KG1 (cell line): ENCODE results near the gene ELANE.
"Not testable (repeated sequence)": the region's sequence is repeated elsewhere in the genome, so short reads cannot be mapped to it uniquely, and the experiment has no call there.

ENCODE experiments used
- DNase-seq: peaks from one replicate; lab custom pipeline; 2025; lab: John Stamatoyannopoulos, UW

ELANE gene

DNA sequence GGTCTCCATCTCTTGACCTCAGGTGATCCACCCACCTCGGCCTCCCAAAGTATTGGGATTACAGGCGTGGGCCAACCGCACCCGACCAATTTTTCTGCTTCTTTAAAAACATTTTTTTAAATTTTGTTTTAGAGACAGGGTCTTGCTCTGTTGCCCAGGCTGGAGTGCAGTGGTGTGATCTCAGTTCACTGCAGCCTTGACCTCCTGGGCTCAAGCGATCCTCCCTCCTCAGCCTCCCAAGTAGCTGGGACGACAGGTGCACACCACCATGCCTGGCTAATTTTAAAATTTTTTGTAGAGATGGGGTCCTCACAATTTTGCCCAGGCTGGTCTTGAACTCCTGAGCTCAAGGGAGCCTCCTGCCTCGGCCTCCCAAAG, 9.3 kb upstream of the ELANE start:
- not testable (repeated sequence) for DNase-seq

DNA sequence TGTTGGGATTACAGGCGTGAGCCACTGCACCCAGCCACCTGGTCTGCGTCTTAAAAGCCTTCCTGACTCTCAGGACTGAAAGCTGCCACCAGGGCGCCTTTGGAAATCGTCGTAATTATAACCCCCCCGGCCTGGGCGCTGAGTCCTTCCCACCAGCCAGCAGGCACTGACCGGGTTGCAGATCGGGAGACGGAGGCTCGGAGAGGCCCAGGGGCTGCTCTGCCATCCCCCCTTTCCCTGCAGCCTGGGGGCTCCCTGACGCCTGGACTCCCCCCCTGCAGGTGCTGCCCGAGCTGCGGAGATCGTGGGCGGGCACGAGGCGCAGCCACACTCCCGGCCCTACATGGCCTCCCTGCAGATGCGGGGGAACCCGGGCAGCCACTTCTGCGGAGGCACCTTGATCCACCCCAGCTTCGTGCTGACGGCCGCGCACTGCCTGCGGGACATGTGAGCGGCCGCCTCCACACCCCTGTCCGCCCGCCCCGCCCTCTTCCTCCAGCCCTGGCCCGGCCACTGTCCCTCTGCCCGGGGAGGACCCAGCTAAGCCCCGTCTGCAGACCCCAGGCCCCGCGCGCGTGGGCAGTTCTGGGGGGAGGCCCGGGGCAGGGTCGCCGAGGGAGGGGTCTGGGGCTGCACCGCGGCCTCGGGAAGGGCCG, 8.8 kb upstream of the ELANE start:
- no peak for DNase-seq

DNA sequence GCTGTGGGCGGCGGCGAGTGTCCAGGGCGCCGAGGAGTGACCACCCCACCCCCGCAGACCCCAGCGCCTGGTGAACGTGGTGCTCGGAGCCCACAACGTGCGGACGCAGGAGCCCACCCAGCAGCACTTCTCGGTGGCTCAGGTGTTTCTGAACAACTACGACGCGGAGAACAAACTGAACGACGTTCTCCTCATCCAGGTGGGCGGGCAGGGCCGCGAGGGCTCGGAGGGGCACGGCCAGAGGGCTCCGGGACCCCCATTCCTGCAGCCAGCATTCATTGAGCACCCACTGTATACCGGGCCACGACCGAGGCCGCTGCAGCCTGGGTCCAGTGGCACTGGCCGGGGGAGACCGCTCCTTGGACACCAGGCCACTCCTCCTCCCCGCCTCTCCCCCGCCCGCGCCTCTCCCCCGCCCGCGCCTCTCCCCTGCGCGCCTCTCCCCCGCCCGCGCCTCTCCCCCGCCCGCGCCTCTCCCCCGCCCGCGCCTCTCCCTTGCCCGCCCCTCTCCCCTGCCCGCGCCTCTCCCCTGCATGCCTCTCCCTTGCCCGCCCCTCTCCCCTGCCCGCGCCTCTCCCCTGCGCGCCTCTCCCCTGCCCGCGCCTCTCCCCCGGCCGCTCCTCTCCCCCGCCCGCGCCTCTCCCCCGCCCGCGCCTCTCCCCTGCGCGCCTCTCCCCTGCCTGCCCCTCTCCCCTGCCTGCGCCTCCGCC, 8.1 kb upstream of the ELANE start:
- DNase-seq, result no peak

DNA sequence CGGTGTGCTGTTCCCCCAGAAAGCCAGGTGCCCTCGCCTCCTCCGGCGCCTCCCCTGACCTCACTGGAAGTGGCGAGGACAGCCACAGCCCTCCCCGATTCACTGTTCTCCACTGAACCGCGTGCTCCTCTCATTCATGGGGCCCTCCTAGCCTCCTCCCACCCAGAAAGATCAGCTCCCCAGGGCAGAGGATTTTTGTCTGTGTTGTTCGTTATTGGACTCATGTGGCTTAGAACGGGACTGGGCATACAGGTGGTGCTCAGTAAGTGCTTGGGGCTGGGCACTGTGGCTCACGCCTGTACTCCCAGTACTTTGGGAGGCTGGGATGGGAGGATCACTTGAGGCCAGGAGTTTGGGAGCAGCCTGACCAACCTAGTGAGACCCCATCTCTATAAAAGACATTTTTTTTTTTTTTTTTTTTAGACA, 7.5 kb upstream of the ELANE start:
- DNase-seq, result no peak

DNA sequence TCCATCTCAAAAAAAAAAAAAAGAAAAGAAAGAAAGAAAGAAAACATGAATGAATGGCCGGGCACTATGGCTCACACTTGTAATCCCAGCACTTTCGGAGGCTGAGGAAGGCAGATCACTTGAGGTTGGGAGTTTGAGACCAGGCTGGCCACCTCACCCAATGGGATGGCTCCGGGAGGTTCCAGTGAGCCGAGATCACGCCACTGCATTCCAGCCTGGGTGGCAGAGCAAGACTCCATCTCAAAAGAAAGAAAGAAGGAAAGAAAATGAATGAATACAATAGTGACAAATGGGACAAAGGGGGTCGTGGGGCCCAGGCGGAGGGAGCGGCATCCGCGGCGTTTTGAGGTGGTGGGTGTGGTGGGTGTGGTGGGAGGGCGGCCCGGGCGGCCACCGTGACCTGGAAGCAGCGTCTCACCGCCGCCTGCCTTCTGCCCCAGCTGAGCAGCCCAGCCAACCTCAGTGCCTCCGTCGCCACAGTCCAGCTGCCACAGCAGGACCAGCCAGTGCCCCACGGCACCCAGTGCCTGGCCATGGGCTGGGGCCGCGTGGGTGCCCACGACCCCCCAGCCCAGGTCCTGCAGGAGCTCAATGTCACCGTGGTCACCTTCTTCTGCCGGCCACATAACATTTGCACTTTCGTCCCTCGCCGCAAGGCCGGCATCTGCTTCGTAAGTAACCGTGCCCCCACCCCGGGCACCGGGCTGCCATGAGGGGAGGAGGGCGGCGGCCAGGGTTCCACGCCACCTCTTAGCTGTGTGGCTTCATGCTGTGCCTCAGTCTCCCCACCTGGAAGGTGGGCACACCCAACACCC, 6.2 kb upstream of the ELANE start:
- no peak for DNase-seq

DNA sequence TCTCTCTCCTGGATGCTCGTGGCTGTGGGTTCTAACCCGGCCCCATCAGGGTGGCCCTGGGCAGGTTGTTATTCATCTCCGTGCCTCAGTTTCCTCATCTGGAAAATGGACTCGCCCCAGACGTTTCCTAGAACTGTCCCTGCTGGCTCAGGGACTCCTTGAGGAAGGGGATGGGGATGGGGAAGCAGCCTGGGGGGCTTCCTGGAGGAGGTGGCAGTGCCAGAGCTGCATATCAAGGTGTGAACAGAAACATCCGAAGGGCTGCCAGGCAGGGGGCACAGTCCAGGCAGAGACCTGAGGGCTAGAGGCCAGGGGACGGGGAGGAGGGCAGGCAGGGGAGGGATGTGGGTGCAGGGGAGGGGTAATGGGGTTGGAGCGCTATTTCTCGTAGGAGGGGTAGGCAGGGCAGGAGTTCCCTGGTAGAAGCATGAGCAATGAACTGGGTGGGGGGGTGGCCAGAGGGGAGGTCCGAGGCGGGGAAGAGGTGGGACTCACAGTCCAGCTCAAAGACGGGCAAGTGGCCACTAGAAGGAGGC, 3.6 kb upstream of the ELANE start:
- DNase-seq, result no peak

DNA sequence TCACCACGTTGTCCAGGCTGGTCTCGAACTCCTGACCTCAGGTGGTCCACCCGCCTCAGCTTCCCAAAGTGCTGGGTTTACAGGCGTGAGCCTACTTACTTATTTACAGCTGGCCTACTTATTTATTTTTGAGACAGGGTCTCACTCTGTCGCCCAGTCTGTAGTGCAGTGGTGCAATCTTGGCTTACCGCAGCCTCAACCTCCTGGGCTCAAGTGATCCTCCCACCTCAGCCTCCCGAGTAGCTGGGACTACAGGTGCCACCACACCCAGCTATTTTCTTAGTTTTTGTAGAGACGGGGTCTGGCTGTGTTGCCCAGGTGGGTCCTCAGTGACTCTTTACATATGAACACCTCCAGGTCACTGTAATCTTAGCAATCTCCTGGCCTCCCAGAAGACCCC, 2.9 kb upstream of the ELANE start:
- not testable (repeated sequence) for DNase-seq

DNA sequence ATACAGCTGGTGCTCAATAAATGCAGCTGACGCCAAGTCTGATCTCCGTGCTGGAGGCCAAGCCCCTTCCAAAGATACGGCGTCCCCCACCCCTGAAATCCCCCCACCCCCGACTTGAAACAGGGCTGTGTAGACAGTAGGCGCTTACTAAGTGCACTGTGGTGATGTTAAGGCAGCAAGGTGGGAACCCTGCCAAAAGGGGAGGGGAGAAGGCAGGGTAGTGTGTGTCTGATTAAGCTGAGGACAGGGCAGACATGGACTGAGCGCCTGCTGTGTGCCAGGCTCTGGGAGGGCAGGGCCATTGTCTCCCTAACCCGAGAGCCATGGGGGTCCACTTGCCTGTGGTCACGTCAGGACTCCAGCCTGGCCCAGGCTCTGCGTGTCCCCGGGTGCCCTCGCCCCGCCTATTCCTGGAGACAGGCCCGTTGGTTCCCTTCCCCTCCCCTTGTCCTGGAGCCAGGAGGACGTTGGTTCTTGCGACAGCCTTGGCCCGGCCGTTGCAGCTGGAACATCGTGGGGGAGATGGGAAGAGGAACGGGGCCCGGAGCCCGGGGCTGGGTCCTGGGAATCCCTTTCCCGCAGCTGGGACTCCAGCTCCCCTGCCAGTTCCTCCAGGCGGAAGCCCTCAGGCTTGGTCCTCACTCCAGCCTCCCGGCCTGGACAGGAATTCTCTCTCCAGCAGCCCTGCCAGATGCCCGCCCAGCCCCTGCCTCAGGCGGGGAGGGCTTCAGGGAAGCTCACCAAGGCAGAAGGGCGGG, 1.7 kb upstream of the ELANE start:
- no peak for DNase-seq

DNA sequence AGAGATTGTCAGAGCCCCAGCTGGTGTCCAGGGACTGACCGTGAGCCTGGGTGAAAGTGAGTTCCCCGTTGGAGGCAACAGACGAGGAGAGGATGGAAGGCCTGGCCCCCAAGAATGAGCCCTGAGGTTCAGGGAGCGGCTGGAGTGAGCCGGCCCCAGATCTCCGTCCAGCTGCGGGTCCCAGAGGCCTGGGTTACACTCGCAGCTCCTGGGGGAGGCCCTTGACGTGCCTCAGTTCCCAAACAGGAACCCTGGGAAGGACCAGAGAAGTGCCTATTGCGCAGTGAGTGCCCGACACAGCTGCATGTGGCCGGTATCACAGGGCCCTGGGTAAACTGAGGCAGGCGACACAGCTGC, 1.1 kb upstream of the ELANE start:
- no peak for DNase-seq

DNA sequence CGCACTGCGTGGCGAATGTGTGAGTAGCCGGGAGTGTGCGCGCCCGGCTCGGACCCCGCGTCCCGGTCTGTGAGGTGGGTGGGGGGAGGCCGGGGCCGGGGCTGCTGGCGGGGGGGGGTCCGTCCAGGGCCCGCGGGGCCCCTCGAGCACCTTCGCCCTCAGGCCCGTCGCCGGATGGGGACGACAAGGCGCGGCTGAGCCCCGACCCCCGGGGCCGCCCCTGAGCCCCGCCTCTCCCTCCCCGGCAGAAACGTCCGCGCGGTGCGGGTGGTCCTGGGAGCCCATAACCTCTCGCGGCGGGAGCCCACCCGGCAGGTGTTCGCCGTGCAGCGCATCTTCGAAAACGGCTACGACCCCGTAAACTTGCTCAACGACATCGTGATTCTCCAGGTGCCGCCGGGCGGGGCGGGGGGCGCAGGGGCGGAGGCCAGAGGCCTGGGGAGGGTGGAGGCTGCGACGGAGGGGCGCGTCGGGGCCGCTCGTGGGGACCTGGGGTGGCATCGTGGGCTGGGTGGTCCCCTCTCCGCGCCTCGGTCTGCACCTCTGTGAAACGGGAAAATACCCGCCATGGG, 997 bp downstream of the ELANE start:
- DNase-seq, result no peak

DNA sequence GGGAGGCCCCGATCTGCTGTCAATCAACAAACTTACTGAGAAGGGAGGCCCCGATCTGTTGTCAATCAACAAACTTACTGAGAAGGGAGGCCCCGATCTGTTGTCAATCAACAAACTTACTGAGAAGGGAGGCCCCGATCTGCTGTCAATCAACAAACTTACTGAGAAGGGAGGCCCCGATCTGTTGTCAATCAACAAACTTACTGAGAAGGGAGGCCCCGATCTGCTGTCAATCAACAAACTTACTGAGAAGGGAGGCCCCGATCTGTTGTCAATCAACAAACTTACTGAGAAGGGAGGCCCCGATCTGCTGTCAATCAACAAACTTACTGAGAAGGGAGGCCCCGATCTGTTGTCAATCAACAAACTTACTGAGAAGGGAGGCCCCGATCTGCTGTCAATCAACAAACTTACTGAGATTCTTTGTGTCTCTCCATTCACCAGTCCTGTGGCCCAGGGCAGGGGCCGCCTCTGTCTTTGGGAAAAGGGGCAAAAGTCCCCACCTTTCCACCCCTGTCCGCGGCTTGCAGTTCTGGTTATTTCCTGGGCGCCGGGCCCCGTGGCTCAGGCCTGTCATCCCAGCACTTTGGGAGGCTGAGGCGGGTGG, 1.6 kb downstream of the ELANE start:
- DNase-seq, result not testable (repeated sequence)

DNA sequence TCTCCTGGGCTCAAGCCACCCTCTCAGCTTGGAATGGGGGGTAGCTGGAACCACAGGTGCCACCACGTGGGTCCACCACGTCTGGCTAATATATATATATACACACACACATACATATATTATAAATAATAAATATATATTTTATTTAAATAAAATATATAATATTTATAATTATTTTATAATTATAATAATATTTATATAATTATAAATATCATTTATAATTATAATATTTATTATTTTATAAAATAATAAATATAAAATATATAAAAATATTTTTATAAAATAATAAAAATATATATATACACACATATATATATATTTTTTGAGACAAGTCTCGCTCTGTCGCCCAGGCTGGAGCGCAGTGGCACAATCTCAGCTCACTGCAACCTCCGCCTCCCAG, 2.4 kb downstream of the ELANE start:
- DNase-seq, result no peak

DNA sequence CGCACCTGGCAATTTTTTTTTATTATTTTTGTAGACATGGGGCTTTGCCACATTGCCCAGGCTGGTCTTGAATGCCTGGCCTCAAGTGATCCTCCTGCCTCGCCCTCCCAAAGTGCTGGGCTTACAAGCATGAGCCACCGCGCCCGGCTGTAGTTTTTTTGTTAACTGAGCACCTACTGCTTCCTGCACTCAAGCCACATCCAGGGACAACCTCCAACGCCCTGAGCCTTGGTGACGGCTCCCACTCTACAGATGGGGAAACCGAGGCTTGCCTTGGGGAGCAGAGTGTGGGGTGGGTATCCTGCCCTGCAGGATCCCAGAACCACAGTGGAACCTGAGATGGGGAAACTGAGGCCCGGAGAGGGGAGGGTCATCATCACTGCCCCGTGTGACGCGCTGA, 3.0 kb downstream of the ELANE start:
- no peak for DNase-seq

DNA sequence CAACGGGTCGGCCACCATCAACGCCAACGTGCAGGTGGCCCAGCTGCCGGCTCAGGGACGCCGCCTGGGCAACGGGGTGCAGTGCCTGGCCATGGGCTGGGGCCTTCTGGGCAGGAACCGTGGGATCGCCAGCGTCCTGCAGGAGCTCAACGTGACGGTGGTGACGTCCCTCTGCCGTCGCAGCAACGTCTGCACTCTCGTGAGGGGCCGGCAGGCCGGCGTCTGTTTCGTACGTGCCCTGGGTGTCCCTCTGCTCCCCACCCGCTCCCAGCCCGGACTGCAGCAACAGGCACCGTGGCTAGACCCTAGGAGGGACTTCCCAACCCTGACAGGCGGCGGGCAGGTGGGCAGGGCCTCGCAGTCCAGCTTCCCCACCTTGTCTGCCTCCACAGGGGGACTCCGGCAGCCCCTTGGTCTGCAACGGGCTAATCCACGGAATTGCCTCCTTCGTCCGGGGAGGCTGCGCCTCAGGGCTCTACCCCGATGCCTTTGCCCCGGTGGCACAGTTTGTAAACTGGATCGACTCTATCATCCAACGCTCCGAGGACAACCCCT, 3.5 kb downstream of the ELANE start:
- DNase-seq, result no peak

DNA sequence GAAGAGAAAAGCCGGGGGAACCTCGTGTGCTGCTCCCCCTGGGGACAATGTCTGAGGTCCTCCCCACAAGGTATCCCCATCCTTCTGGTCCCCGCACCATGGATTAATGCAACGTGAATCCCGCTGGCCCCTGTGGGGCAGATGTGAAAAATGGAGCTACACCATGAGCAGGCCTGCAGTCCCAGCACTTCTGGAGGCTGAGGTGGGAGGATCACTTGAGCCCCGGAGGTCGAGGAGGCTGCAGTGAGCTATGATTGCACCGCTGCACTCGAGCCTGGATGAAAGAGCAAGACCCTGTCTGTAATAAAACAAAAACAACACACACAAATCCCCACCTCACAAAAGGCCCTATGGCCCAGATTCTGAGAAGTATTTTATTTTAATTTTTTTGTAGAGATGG, 6.2 kb downstream of the ELANE start:
- no peak for DNase-seq

DNA sequence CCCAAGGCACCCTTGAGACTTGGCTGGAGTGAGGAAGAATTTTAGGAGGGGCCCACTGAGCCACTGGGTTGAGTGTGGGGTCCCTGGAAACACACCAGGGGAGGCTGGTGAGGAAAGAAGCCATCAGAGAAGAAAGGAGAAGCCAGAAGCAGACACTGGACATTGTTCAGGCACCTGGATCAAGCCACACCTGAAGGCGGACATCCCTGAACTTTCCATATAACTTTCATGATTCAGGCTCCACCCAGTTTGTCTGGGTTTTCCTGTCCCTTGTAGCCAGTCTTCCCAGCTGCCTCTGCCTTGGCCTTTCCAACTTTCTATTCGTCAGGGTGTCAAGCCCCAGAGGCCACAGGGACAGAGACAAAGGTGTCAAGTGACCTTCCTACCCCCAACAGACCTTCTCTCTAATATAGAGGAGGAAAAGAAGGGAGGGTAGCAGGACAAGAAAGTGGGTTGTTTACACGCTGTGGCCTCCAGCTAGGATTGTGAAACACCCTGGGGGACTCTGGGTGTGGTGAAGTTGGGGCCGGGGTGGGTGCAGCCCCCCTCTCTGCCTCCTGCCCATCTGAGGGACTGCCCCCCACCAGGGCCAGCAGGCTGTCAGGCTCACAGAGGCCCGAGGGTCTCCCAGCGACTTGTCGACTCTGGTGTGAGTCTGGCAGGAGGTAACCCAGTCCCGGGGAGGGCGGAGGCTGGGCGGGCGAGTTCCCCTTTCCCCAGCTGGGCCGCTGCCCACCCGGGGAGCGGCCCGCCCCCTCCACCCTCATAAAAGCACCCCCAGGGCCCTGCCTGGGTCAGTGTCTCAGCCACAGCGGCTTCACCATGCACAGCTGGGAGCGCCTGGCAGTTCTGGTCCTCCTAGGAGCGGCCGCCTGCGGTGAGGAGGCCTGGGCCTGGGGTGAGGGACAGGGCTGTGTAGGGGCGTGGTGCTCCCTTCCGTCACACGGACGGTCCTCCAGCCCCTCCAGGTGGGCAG, 7.1 kb downstream of the ELANE start, which contains the start of gene CFD:
Gene CFD, plus strand, starts transcription at position 797 of the 976 bp plus-strand sequence. Its CDS starts 26 bp downstream, at position 823.
- no peak for DNase-seq

DNA sequence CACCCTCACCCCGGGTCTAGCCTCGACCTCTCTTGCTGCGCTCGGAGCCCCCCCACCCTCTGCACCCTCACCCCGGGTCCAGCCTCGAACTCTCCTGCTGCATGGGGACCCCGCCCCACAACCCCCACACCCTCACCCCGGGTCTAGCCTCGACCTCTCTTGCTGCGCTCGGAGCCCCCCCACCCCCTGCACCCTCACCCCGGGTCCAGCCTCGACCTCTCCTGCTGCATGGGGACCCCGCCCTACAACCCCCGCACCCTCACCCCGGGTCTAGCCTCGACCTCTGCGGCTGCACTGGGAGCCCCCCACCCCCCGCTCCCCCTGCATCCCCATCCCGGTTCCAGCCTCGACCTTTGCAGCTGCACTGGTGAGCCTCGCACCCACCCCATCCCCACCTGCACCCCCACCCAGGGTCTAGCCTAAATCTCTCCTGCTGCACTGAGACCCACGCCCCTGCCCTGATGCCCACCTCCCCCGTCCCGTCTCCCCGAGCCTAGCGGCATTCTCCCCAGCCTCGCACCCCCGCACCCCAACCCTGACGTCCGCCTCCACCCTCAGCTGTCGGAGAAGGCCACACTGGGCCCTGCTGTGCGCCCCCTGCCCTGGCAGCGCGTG, 9.1 kb downstream of the ELANE start:
- DNase-seq, result no peak

DNA sequence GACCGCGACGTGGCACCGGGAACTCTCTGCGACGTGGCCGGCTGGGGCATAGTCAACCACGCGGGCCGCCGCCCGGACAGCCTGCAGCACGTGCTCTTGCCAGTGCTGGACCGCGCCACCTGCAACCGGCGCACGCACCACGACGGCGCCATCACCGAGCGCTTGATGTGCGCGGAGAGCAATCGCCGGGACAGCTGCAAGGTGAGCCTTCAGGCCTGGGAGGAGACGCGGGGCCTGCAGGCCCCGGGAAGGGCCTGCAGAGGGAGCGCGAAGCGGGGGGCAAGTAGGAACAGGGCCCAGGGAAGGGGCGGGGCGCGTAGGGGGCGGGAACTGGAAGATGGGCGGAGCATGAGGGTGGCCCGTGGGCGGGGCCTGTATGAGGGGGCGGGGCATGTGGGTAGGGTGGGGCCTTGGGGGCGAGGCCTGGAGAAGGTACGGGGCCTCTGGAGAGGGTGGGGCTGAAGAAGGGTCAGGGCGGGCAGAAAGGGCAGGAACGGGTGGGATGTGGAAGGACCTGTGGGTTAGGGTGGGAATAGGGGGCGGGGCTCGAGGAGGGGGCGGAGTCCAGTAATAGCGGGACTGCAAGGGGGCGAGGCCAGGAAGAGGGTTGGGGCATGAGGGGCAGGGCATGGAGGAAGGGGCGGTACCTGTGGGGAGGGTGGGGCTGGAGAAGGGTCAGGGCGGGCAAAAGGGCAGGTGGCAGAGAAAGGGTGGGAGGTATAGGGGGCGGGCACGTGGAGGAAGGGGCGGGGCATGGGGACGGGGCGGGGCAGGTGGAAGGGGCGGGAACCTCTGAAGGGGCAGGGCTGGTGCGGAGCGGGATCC, 9.9 kb downstream of the ELANE start:
- DNase-seq, result no peak
